Stimulated activated effector memory CD8-positive, alpha-beta T cell treated with anti-CD3 and anti-CD28 coated beads, Interleukin-12 subunit alpha, Interleukin-12 subunit beta, amount 100 ng/mL, for 72 hours (primary cell): Measurements from ENCODE around the gene KRT8.

Experiments used
- ATAC-seq: fragments of 150-1000 bp; cut with Tn5 transposase; 2 replicates; pipeline ENCODE4 v1.10.0; 2021
- DNase-seq, 2 donors: peaks; one replicate each; pipeline ENCODE4 v3.0.0; 2021 to 2022; ENCODE audit warnings: low spot score in 2 of 2
- H3K27ac Mint-ChIP-seq: one replicate; pipeline ENCODE4 v1.8.0; 2022; ENCODE audit warnings: mild to moderate bottlenecking, mixed read lengths
- H3K36me3 Mint-ChIP-seq: one replicate; pipeline ENCODE4 v1.8.0; 2022; ENCODE audit warnings: mild to moderate bottlenecking, mixed read lengths
- H3K4me1 Mint-ChIP-seq: one replicate; pipeline ENCODE4 v1.8.0; 2022; ENCODE audit warnings: mixed read lengths
- H3K4me3 Mint-ChIP-seq: one replicate; pipeline ENCODE4 v1.8.0; 2022; ENCODE audit warnings: mild to moderate bottlenecking, mixed read lengths
- H3K9me3 Mint-ChIP-seq: one replicate; pipeline ENCODE4 v1.8.0; 2022; ENCODE audit warnings: mixed read lengths

KRT8 gene

DNA sequence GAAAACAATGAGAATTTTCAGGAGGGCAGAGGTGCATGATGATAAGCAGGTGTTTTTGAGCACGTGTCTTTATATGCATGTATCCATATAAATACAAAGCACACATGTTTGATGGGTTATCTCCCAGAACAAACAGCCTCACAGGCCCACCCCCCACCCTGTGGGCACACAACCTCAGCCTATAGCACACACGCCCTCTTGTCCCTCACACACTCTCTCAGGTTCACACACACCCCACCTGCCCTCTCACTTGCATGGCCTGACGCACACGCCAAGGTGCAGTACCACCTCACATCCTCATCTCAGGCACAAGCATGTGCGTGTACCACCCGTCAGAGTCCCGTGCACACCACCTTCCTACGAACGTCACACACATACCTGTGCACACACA is 8.6 kb upstream of the KRT8 start:
- DNase-seq (no peak), ATAC-seq (no peak)
- H3K27ac Mint-ChIP-seq, result peak overlapping the region; percentile 44
- H3K36me3 Mint-ChIP-seq, result no peaks in the 10 kb centered on the region
- H3K4me1 Mint-ChIP-seq, result no peaks in the 10 kb centered on the region
- no peaks in the 10 kb centered on the region for H3K9me3 Mint-ChIP-seq
- H3K4me3 Mint-ChIP-seq, result no peak overlapping the region

DNA sequence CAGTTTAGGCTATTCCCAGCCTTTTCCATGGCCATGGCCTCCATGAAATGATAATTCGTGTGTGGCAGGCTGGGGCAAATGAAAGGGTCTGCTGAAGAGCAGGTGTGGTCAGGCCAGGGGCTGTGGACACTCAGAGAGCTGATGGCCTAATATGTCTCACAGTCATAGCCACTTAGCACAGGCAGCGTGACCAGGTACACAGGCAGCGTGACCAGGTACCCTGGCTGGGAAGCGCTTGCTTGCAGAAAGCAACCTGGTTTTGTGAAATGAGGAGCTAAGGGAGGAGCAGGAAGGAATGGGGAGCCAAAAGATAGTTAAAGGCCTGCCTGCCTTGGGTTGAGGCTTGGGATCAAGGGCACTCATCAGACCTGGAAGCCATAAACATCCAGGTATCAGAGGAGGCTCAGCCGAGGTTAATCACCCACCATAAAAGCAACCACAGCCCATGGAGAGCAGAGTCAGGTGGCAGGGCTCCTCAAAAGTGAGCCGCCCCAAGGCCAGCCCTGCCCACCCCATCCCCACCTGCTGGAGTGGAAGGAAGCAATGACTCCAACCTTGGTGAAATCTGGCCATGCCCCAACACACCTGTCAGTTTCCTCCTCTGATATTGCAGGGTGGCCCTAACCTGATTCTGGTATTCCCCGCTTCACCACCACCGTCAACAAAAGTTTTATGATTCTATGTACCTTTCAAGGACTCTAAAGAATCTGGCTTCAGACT is 8.0 kb upstream of the KRT8 start:
- no peaks in the 10 kb centered on the region for H3K4me1 Mint-ChIP-seq
- H3K27ac Mint-ChIP-seq, result no peak overlapping the region
- H3K4me3 Mint-ChIP-seq, result no peak overlapping the region
- no peaks in the 10 kb centered on the region for H3K36me3 Mint-ChIP-seq
- H3K9me3 Mint-ChIP-seq, result no peaks in the 10 kb centered on the region
- DNase-seq (no peak), ATAC-seq (no peak)

DNA sequence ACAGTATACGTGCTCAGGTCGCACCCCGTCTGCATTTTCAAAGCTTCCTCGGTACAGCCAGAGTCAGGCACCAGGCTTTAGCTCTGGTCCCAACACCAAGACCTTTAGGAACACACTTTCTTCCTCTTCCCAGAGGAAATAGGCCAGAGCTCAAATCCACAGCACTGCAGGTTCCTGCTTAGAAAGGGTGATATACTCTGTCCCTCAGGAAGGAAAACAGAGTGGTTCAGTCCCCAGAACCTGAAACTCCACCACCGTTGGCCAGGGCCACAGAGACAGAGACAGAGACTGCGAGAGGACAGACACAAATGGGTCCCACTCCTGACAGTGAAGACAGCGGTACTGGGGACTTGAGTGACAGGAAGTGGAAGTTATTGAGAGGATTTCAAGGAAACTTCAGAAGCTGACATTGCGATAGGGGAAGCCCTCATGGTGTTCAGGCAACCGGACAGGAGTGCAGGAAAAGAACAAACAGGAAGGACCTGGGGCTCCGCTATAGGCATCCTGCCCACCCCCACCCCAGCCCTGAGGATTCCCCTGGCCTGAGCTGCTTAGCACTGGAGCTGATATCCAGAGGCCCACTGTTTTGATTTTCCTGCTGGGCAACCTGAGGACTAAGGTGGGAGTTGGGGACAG is 5.5 kb upstream of the KRT8 start:
- DNase-seq, result no peak
- no peaks in the 10 kb centered on the region for H3K36me3 Mint-ChIP-seq

DNA sequence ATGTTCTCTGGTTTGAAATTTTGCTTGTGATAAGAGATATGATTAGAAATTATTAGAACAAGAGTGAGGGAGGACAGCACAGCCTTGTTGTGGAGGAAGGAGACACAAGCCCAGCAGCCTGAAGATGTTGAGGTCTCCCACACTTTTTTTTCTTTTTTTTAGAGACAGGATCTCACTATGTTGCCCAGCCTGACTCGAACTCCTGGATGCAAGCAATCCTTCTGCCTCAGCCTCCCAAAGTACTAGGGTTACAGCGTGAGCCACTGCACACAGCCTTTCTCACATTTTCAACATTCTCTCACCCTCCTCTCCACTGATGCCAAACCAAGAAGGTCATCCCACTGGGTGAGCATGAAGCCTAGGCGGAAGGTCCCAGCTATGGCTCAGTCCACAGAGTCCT is 4.9 kb upstream of the KRT8 start:
- H3K4me3 Mint-ChIP-seq, result no peak overlapping the region
- H3K27ac Mint-ChIP-seq, result no peak overlapping the region
- ATAC-seq (no peak), DNase-seq (no peak)
- no peaks in the 10 kb centered on the region for H3K4me1 Mint-ChIP-seq
- no peaks in the 10 kb centered on the region for H3K9me3 Mint-ChIP-seq
- no peaks in the 10 kb centered on the region for H3K36me3 Mint-ChIP-seq

More for the DNA sequence above, 5.5 kb upstream of the KRT8 start:
- Mint-ChIP-seq H3K9me3 (no peaks in the 10 kb centered on the region), H3K4me1 (no peaks in the 10 kb centered on the region), H3K4me3 (no peak overlapping the region), H3K27ac (no peak overlapping the region)
- ATAC-seq, result no peak

DNA sequence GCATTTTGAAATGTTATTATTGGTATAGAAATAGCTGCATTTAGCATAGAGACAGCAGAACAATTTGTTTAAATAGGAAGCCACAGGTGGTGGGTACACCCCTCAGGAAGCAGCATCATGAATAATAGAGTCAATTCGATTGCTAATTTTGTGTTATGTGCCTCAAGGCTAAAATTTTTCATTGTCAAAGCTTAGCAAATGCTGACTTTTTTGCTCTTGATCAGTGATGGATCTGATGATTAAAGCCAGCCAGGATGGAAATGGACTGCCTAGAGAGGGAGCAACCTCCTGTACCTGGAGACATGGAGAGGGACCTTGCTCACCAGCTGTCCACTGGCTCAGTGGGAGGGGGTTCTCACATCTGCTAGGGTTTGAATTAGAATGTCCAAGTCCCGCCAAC is 4.5 kb upstream of the KRT8 start:
- H3K9me3 Mint-ChIP-seq, result no peaks in the 10 kb centered on the region
- H3K4me1 Mint-ChIP-seq, result no peaks in the 10 kb centered on the region
- no peaks in the 10 kb centered on the region for H3K36me3 Mint-ChIP-seq
- no peak overlapping the region for H3K27ac Mint-ChIP-seq
- no peak overlapping the region for H3K4me3 Mint-ChIP-seq
- ATAC-seq (no peak), DNase-seq (no peak)

DNA sequence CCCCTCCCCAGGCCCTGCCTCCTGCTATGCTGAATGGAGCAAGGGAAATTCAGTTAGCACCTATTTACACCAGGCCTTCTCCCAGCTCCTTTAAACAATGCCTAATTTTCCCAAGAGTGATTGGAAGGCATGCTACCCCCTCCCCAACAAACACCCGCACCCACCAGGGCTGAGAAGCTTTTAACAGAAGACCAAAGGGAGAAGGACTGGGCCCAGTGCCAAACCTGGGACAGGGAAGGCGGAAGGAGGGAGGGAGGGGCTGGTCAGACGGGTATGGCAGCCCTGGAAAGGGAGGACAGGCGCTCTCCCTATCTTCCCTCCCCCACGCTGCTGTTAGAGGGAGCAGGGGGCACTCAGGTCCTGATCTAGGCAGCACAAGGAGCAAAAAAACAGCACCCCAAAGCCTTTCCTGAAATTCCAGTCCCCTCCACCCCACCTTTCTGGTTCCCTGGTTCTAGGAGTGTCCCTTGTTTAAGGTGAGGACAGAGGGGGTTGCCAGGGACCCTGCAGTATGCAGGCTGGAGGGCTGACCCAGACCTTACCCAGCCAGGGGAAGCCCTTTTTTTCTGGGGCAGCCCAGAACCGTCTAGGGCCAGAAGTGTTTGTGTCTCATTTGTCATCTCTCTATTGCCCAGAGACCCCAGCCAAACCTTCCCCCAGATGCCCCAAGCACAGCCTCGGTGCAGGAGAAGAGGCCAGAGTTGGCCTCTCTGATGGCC is 2.4 kb upstream of the KRT8 start:
- H3K4me3 Mint-ChIP-seq, result no peak overlapping the region
- H3K4me1 Mint-ChIP-seq, result peaks cover 7% of the 10 kb centered on the region
- DNase-seq (no peak), ATAC-seq (no peak)
- no peaks in the 10 kb centered on the region for H3K9me3 Mint-ChIP-seq
- peak overlapping the region; percentile 10 for H3K27ac Mint-ChIP-seq
- no peaks in the 10 kb centered on the region for H3K36me3 Mint-ChIP-seq

DNA sequence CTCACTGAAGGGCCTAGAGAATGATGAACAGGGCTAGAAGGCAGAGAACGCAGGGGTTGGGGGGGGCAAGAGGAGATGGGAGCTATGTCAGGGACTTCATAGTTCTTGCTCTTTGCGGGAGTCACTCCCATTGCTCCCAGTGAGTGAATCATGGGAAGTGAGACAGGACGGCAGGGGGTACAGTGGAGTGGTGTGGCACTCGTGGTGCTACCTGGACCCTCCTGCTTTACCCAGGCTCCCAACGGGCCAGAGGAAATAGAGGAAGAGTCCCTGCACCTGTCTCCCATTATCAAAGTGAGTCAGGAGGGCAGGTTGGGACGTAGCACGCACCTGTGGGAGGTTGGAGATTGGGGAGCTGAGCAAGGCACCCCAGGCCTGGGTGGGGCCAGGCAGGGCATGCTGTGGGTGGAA is 1.3 kb upstream of the KRT8 start:
- Mint-ChIP-seq H3K4me1 (peaks cover 7% of the 10 kb centered on the region), H3K27ac (peak overlapping the region; percentile 10), H3K9me3 (no peaks in the 10 kb centered on the region), H3K36me3 (no peaks in the 10 kb centered on the region), H3K4me3 (no peak overlapping the region)
- DNase-seq (no peak), ATAC-seq (no peak)

DNA sequence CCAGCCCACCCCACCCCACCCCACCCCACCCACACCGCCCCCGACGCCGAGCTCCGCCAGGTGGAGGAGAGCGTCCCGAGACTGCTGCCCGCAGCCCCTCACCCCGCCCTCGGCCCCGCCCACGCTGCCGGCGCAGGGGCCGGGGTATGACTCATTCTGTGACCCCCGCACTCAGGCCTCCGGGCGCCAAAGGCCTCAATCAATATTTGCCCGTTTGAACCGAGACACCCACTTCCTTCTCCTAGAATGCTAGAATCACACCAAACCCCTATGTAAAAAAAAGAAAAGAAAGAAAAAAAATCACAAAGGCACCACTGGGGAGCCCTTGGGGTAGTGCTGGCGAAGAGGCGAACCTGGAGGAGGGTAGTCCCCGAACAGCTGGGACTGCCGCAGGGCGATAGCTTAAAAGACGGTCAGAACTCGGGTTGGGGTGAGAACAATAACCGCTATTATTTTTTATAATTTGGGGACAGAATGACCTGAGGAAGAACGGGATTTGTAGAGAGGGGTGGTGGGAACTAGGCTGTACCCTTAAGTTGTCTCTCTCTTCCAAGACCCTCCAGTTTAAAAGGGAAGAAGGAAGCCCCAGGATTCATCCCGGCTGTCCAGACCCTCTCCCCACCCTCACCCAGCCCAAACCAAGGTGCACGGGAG is 894 bp downstream of the KRT8 start:
- no peaks in the 10 kb centered on the region for H3K36me3 Mint-ChIP-seq
- peaks cover 7% of the 10 kb centered on the region for H3K4me1 Mint-ChIP-seq
- peak overlapping the region; percentile 43 for H3K27ac Mint-ChIP-seq
- ATAC-seq, result peak; percentile 50
- no peaks in the 10 kb centered on the region for H3K9me3 Mint-ChIP-seq
- peak in 1 of 2 donors; percentile 17 for DNase-seq
- H3K4me3 Mint-ChIP-seq, result peak overlapping the region; percentile 60

DNA sequence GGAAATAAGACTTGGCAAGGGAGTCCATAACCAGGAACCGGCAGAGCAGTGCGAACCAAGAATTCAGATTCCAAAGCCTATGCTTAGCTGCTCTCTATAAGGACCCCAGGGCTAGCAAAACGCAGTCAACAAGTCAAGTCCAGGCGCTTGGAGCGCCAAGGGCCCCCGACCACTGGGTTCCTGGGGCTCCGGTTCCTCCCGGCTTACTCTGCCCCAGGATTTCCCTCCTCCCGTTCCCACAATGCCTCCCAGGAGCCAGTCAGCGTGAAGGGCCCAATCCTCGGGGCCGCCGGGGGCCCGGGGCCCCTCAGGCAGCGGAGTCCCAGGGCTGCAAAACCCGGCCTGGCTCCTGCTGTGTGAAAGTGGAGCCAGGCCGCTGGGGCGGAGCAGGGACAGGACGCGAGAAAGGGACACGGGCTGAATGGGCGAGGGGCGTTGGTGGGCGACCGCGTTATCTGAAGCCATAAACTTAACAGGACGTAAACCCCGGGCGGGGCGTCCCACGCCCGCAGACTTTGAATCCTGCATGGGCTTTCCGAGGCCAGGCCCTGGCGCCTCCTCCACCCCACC is 1.5 kb downstream of the KRT8 start:
- ATAC-seq, result peak; percentile 74
- Mint-ChIP-seq H3K36me3 (no peaks in the 10 kb centered on the region), H3K4me3 (peak overlapping the region; percentile 60), H3K27ac (peak overlapping the region; percentile 43), H3K4me1 (peaks cover 7% of the 10 kb centered on the region), H3K9me3 (no peaks in the 10 kb centered on the region)
- peak; percentile 10 to 62 for DNase-seq

DNA sequence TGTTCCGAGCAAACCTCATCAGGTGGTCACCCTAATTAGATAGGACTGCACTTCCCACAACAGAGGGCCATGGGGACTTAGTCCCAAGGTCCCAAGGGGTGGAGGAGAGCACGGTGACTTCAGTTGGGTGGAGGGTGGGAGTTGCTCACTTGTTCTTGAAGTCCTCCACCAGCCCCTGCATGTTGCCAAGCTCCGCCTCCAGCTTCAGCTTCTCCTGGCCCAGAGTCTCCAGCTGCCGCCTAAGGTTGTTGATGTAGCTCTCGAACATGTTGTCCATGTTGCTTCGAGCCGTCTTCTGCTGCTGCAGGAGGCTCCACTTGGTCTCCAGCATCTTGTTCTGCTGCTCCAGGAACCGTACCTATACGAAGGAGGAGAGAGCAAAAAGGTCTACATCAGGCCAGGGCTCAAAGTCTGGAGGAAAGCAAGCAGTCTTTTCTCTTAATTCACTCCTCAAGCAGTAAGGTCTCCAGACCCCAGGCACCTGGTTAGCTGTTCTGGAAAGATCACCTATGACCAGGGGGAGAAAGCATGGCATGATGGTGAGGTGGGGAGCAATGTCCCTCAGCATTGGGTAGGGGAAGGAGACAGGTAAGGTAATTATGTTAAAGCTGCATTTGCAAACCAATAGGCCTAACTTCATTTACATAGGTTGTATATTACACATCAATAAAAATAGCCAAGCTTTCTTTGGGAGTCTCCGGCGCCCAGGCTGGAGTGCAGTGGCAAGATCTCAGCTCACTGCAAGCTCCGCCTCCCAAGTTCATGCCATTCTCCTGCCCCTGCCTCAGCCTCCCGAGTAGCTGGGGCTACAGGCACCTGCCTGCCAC is 2.9 kb downstream of the KRT8 start:
- Mint-ChIP-seq H3K4me3 (no peak overlapping the region), H3K36me3 (no peaks in the 10 kb centered on the region), H3K4me1 (peaks cover 7% of the 10 kb centered on the region), H3K27ac (no peak overlapping the region), H3K9me3 (no peaks in the 10 kb centered on the region)
- ATAC-seq, result no peak
- DNase-seq, result no peak

DNA sequence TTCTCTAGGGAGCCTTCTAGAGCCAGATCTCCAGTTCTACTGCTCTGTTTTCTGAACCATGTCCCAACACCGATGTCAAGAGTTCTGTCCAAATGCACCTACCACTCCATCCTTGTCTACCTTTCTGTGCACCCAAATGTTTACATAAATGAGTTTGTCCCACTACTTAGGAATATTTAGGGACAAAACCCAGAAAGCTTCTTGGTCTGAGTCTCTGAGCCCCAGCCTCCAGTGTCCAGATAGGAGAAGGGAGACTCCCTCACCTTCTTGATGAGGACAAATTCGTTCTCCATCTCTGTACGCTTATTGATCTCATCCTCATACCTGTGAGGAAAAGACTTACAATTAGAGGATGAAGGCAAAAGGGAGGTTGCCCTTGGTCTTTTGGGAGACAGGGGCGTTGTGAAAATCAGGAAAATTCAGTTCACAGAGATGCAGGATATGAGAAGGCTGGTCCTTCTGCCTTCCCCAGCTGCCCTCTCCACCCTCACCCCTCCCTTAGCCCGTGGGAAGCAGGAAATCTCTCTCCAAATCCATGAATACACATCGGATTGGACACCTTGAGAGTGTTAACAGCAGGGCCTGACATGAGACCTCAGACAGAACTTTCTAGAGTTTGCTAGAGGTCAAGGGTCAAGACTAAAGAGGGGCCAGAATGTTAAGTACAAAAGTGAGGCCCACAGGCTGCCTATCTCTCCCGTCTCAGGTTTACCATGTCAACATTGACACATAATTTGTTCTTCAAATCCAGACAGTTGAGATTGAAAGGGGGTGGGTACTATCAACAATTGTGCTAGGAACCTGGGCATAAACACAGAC is 3.8 kb downstream of the KRT8 start:
- H3K27ac Mint-ChIP-seq, result peak overlapping the region; percentile 16
- DNase-seq (no peak), ATAC-seq (no peak)
- H3K36me3 Mint-ChIP-seq, result no peaks in the 10 kb centered on the region
- H3K4me1 Mint-ChIP-seq, result peaks cover 7% of the 10 kb centered on the region
- H3K4me3 Mint-ChIP-seq, result no peak overlapping the region
- H3K9me3 Mint-ChIP-seq, result no peaks in the 10 kb centered on the region

DNA sequence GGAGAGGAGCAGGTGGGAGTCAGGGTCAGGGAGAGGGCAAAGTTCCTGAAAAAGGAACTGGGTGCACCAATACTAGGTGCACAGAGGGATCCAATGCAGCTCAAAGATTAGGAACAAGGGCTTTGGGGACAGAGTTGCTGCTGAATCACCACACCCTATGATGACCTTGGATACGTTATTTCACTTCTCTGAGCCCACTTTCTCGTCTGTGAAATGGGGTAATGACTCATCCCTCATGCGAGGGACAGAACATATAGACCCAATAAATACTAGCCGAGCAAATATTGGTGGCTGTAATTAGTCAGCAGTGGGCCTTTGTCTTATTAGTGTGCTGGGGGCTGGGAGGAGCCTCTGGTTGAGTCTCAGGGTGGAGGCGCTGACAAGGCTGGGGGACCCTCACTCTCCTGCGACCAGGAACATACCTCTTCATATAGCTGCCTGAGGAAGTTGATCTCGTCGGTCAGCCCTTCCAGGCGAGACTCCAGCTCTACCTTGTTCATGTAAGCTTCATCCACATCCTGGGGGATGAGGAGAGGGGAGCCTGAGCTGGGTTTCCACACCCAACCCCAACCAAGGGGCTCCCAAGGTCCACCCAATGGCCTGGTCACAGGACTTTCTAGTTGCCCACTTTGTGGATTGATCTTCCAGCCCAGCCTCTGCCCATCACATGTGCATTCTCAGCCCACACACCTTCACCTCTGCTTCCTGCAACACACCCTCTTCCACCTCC is 4.5 kb downstream of the KRT8 start:
- no peaks in the 10 kb centered on the region for H3K9me3 Mint-ChIP-seq
- peak; percentile 11 for ATAC-seq
- H3K4me3 Mint-ChIP-seq, result no peak overlapping the region
- H3K4me1 Mint-ChIP-seq, result peaks cover 7% of the 10 kb centered on the region
- no peaks in the 10 kb centered on the region for H3K36me3 Mint-ChIP-seq
- peak overlapping the region; percentile 16 for H3K27ac Mint-ChIP-seq
- no peak for DNase-seq

DNA sequence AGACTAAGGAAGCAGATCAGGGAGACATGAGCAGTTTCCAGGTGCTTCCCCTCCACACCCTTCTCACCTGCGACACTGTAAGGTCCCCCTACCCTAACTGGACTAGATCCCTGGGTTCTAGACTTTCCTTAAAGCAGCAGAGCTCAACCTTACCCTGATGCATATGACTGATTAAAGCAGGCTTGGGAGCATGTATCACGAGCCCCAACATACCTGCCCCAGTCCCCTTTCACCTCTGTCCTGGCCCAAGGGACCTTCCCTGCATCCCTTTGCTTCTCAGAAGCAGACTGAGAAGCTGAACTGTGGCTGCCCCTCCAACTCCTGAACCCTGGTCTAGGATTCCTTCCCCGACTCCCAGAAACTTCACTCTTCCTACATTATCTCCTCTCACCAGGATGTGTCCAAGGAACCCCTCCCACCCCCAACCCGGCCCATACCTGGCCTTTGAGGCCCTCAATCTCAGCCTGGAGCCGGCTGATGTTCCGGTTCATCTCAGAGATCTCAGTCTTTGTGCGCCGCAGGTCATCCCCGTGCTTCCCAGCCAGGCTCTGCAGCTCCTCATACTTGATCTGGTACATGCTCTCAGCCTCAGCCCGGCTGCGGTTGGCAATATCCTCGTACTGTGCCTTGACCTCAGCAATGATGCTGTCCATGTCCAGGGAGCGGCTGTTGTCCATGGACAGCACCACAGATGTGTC is 5.4 kb downstream of the KRT8 start:
- no peaks in the 10 kb centered on the region for H3K9me3 Mint-ChIP-seq
- H3K4me1 Mint-ChIP-seq, result peaks cover 7% of the 10 kb centered on the region
- DNase-seq (no peak), ATAC-seq (no peak)
- no peaks in the 10 kb centered on the region for H3K36me3 Mint-ChIP-seq
- no peak overlapping the region for H3K4me3 Mint-ChIP-seq
- no peak overlapping the region for H3K27ac Mint-ChIP-seq
